Right kidney (tissue), 1 donor: ENCODE measurements around the gene GAS2L2.
"Not testable (repeated sequence)": the region's sequence is repeated elsewhere in the genome, so short reads cannot be mapped to it uniquely, and the experiment has no call there.

Source experiments
- DNase-seq: peaks from one replicate; pipeline ENCODE4 v3.0.0-alpha.2; 2016

GAS2L2 gene

DNA sequence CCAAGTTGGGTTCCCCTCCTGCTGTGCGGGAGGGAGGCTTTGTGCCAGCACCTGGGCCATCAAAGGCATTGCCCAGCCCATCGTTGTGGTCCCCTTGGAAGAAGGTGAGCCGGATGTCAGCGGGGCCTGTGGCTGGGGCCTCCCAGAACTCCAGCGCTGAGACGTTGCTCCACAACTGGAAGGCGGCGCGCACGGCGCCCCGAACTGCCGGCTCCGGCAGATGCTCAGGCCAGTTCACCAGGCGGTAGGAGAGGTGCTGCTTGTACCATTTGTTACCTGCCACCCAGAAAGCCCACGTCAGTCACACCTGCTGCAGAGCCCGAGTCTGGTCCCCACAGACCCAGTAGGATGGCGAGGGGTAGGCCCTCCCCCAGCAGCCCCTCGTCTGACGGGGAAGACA is 20.1 kb upstream of the GAS2L2 start:
- DNase-seq, result no peak

DNA sequence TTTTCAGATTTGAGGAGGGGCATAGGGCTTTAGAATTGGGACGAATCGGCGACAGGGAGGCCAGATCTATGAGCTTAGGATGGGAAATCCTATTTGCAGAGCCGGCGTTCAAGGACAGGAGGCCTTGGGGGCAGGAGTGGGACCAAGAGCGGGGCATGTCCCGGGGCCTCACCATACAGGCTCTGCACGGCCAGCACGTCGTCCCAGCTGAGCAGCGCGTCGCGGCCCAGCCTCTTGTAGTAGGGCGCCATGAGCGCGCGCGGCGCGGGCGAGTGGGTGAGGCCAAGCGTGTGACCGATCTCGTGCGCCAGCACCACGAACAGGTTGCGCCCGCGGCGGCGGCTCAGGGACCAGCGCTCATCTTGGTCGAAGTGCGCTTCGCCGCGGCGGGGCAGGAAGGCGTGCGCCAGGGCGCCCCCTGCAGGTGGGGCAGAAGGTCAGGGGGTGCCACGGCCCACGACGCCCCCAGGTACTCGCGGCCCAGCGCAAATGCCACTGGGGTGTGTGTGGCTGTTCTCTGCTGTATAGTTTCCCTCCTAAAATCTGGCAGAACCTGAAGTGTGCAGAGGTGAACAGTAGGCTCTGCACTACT is 17.0 kb upstream of the GAS2L2 start:
- no peak for DNase-seq

DNA sequence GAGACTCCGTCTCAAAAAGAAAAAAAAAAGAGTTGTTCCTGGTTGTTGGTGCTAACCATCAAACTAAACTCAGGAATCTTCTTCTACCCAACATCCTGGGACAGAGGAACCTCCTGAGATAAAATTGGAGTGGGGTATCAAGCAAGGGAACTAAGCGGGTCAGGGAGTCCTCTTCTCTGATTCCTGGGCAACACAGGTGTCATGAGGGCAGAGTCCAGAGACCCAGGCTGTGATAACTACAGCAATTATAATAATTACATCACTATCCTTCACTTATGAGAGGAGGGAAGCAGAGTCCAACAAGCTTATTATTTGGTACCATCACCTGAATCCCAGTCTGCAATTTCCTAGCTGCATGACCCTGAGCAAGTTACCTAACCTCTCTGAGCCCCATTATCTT is 15.8 kb upstream of the GAS2L2 start:
- no peak for DNase-seq

DNA sequence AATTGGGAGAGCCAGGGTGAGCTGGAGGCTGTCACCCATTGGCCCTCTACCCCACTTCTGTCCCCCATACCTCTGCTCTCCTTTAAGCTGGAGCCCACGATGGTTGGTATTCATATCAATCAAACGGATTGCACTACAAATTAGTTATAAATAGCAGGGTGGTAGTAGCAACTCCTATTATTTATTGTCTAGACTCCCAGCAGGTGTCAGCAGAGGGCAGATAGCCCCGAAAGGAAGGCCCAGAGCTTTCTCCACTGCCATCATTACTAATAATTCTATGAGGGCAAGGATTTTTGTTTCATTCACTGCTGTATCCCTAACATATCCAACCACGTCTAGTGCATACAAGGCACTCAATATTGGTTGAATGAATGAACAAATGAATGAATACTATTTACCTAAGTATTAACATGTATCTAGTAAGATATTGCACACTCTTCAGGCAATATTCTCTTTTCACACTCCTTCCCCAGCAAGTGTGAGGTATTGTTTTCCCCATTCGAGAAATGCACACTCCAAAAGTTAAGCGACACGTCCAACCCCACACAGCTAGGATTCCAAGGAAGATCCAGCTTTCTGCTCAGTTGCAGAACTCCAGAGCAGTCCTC is 14.0 kb upstream of the GAS2L2 start:
- DNase-seq, result no peak

DNA sequence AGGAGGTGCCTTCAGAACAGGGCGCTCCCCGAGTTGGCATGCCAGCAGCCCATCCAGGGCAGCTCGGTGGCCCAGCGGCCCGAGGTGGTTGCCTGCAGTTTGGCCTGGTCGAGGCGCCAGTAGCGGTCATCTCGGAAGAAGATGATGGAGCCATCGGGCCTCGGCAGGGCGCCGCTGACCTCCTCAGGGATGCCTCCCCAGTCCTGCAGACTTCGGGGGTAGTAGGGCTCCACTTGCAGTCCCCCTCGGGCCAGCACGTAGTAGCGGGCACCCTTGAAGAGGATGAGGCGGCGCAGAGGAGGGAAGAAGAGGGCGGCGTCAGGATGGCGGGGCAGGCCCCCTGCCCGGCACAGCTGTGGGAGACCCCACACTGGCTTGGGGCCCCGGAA is 13.4 kb upstream of the GAS2L2 start:
- no peak for DNase-seq

DNA sequence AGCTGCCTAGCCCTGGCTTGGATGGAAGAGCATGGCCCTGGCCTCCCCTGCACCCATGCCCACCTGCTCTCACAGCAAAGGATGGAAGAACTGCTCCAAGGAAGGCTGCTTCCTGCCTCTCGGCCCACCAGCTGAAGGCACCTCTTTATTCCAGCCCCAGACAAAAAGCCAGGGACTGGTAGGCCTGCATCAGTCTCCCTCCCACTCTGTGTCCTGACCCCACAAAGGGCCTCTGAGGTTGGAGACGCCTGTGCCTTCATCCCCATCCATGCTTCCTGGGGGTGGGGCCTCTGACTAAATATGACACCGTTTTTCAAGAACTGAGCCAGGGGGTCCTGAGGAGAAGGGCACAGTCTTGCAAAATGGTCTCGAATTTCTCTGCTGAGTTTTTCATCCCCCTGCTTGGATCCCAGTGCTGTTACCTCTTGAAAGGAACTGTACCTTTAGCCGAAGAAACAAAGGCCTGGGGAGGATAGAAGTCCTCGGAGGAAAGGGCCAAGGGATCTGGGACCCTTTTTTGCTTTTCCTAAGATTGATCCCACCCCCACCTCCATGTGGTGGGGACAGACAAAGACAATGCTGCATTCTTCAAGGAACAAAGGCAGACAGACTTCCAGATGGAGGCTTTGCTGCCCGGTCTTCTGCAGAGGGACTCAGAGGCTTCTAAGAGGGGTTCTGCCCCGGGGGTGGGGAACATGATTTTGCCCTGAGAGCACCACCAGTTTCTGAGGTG is 12.9 kb upstream of the GAS2L2 start:
- no peak for DNase-seq

DNA sequence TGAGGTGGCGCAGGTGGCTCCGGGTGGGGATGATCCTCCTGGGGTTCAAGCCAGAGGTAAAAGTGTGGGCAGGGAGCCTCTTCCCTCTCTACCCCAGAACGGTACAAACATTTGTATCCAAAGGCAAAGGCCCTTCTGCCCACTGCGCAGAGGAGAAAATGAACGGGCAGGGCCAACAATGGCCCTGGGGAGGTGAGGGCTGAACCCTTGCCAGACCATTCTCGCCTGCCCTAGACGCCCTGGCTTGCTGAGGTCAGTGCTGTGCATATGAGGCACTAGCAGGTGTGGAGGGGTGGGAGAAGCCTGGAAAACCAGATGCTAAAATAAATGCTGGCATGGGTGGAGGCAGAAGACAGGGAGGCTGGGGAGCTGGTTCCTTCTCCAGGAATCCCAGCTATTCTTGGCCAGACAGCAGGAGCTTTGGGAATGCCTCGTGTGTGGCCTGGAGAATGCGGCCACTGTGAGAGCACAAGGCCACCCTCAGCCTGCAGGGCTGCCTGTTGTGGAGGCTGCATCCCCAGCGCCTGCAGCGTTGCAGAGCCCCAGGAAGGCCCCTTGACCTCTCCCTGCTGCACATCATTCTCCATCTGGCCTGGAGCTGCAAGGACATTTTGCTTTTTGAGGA is 12.2 kb upstream of the GAS2L2 start:
- no peak for DNase-seq

DNA sequence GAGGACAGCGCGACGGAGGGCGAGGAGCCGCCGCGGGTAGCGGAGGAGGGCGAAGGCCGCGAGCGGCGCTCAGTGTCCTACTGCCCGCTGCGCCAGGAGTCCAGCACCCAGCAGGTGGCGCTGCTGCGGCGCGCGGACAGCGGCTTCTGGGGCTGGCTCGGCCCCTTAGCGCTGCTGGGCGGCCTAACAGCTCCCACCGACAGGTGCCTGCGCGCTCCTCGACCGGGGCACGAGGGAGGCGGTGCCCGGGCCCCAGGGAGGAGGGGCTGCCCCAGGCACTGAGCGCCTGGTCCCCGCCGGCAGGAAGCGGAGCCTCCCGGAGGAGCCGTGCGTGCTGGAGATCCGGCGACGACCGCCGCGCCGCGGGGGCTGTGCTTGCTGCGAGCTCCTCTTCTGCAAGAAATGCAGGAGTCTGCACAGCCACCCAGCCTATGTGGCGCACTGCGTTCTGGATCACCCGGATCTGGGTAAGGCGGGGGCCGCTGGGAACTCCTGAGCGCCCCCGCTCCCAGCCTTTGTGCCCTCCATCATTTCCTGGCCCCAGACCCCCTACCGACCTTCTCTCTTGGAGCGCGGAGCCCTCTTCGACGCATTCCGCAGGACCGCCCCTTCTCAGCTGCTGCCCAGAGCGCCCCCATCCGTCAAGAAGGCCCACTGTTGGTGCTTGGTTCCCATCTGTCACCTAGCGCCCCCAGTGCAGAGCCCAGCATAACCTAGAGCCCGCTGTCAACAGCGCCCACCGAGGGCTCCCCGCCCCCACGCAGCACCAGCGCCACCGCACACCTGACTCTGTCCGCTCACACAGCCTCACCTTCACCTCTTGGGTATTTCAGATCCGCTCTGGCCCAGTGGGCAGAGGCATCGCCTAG is 11.3 kb upstream of the GAS2L2 start:
- peak; percentile 98 for DNase-seq

DNA sequence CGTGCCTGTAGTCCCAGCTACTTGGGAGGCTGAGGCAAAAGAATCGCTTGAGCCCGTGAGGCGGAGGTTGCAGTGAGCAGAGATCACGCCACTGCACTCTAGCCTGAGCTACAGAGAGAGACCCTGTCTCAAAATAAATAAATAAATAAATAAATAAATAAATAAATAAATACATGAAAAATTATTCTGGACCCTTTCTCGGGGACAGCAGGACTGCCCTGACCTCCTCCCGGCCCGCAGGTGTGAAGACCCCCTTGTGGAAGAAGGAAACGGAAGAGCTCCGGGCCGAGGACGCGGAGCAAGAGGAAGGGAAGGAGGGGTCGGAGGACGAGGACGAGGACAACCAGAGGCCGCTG is 10.7 kb upstream of the GAS2L2 start:
- no peak for DNase-seq

DNA sequence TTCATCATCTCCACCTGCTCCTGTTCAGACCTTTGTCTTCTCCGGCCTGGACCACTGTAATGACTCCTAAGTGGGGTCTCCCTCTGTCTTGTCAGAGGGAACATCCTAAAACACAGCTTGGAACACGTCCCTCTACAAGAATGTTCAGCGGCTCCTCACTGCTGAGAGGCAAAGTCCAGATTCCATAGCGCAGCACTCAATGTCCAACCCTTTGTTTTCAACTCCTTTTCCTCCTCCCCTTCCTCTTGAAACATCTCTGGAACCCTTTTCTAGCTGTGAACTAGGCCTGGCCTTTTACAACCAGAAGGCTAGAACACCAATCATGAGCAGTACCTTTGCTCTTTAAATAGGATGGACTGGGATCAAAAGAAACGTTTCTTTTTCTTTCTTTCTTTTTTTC is 8.6 kb upstream of the GAS2L2 start:
- no peak for DNase-seq

DNA sequence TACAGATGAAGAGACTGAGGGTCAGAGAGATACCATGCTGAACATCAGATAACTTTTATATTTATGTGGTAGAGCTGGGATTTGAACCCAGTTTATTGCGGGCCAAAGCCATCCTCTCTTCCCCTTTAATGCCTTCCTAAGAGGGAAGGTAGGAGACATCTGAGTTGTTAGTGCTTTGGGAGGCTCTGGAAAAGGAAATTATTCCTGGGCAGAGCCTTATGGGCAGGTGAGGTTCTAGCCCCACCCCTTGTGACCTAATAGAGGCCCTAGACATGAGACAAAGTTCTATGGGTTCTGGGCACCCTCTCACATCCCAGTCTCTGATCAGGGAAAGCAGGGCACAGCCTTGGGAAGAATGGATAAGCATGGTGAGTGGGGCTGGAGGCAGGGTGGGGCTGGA is 7.5 kb upstream of the GAS2L2 start, which contains the start of gene C17orf50:
TSS of gene C17orf50 (plus strand) at position 301 of the 400 bp plus-strand sequence. CDS start at position 356, 55 bp downstream.
- no peak for DNase-seq

DNA sequence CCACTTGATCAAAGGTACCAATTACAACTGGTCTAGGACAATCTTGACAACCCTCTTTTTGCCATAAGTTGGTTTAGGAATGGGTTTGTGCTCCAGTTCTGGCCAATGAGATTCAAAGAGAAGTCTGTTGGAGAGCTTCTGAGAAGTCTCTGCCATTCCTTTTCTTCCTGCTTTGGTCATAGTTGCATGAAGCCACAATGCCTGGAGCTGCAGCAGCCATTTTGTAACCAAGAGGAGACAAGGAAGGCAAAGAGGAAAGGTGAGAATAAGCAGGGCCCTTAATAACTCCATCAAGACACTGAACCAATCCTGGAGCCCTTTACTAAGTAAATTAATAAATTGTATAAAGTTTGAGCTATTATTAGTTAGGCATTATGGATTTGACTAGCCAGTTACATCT is 4.2 kb upstream of the GAS2L2 start:
- no peak for DNase-seq

DNA sequence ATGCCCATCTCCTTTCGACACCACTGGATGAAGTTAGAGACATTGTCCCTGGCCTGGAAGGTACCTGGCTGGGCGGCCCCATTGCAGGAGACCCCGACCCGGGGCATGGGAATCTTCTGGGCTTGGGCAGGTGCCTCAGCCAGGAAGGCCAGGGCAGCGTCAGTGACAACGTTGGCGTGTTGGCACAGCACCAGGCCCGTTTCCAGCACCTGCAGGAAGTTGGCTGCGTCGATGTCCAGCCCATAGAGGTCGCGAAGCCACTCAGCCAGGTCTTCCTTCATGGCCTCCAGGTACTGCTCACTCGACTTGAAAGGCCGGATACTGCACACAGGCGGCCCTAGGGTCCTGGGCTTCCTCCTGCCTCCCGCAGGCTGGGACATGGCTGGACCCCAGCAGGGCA is 568 bp downstream of the GAS2L2 start:
- DNase-seq, result no peak

DNA sequence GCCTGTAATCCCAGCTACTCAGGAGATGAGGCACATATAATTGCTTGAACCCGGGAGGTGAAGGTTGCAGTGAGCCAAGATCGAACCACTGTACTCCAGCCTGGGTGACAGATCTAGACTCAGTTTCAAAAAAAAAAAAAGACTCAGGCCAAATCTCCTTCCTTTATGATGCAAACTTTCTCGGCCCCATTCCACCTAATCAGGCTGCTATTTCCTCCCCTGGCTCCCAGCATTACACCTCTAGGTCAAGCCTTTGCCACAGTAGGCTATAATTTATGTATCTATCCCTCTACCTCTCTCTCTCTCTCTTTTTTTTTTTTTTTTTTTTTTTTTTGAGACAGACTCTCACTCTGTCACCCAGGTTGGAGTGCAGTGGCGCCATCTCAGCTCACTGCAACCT is 1.5 kb downstream of the GAS2L2 start:
- not testable (repeated sequence) for DNase-seq

DNA sequence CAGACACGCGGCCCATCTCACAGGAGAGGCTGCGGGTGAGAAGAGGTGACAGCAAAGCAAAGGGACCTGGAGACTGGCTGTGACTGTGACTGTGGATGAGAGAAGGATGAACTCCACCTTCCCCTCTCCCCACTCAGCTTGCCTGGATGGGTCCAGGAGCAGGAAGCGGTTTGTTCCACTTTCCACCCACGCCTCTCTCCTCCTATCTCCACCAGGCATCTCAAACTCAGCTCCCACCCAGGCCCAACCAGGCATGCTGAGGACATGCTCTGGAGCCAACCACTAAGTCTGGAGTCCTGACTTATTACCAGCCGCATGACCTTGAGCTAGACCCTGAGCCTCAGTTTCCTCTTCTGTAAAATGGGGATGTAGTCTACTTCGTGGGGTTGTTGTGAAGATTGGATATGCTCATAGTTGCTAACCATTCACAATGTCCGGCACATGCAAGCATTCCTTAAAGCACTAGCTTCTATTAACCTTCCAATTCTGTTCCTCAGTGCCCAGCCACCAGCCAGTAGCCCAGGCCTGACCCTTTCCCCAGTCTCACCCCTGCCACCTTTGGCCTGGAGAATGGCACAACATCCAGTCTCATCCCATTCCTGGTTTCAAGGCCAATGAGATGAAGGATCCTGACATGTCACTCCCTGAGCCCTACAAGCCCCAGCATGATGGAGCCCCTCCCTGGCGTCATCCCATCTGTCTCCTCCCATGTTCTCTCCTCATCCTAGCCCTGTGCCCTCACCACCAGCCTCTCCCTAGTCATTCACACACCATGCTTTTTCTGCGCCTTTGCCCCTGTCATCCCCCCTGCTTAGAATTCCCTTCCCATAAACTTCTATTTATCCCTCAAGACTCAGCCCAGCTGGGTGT is 2.3 kb downstream of the GAS2L2 start:
- DNase-seq, result no peak

DNA sequence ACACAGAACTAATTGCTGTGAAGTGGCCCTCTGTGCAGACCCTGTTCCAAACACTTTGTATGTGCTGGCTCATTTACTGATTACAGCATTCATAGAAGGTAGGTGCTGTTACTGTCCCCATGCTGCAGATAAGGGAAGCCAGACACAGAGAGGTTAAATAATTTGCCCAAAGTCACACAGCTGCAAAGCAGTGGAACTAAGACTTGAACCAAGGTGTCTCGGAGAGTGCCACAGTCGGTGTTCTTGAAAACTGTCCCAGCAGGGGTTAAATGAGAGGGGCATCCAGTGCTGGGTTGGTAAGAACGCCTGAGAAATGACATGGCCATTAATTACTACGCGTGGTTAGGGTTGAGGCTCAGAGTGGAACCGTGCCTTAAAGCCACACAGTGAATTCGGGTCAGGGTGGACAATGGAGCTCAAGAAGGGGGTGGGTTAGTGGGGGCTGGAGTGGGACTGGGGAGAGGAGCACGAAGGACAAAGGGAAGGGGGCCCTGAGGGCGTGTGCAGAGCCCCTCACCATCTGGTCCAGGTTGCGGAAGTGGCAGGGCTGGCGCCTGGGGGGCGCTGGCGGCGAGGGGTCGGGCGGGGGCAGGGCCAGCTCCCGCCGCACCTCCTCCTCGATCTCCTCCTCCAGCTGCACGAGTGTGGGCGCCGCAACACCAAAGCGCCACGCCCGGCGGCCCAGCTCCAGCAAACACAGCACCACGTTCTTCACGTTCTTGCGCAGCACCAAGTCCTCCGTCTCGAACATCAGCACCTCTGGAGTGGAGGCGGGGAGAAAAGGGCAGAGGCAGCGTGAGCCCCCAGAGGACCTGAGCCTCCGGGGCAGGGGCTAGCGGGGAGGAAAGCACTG is 3.3 kb downstream of the GAS2L2 start:
- DNase-seq, result no peak

DNA sequence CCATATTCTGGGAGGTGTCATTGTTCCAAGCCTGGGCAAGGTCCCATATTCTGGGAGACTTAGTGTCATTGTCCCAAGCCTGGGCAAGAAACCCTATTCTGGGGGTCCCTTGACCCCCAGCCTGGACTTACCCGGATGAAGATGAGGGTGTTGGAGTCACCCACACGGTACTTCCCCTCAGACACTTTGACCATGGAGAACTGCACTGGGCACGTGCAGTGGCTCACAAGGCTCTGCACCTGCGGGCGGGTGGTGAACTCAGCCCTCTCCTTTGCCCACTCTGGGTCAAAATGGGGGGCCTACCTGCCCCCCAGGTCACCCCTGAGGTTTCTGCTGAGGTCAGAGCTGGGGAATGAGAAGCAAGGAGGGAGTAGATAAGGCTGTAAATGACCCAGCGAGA is 4.1 kb downstream of the GAS2L2 start:
- DNase-seq, result no peak

DNA sequence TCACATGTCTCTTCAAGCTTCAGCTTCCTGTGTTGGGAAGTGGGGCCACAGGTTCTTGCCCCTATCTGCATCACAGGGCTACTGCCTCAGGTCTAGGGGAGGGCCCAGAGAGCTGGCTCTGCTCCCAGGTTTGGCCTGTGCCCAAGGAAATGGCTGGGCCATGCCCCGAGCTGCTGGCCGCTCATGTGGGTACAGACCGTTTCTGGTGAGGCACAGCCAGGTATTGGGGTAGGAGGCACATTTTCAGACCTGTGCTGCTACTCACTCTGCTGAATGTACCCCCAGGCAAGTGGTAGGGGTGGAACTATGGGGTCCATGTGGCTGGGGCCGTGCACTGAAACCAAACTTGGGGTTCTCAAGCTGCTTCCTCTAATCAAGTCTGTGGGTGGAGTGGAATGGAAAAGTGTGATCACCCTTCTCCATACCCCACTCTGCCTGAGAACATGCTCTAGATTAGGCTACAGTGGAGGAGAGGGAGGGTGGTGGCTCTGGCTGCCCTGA is 4.6 kb downstream of the GAS2L2 start:
- DNase-seq, result no peak

DNA sequence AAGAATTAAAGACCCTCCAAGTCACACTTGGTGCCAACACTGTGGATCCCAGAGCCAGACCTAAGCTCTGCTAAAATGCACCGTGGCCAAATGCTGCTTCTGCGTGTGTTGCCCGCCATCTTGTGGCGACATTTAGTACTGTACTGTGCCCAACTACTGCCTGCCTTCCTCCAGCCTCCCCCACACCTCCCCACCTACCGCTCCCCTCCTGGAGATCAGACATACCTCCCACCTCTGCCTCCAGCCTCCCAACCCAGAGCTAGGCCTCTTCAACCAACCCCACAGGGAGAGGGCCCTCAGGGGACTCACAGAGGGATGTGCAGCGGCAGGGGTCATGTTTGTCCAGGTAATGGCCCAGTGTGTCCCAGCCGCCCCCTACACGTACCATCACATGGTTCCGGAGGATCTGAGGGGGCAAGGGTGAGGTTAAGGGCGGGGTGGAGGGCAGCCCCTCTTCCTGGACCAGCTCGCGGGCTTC is 5.5 kb downstream of the GAS2L2 start:
- peak; percentile 56 for DNase-seq

DNA sequence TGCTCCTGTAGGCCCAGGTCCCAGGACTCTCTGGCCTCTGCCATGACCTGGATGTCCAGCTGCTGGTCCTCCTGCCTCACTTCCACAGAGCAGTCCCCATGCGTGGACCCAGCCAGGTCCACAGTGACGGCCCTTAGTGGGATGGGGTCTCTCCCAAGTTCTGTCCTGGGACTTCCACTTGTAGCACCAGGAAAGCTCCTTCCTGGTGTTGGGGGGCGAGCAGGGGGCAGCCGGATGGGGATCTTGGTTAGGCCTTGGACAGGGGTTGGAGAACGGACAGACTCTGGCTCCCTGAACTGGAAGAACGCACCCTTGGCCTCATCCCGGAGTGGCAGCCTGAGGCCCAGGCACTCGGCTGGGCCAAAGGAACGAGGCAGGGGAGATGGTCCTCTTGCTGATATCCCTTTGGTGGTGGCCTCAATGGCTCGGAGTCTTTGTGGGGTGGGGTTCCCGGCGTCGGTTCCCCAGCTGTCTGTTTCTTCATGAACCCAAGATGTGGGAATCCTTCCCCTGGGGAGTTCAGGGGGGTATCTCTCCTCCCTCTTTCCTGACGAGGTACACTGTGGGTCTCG is 7.2 kb downstream of the GAS2L2 start:
- no peak for DNase-seq
